Calu3 (cell line): Measurements from ENCODE around the gene SLC12A7. TPM values are rescaled to one million over a fixed set of nuclear protein-coding genes. Genes with fewer than 3 reads are reported as not detected.

ENCODE experiments used
- BruUV-seq: library from RNA; stranded (reverse); fragments of 400-500 nt; replicated peaks from 2 replicates; lab custom pipeline; 2021; lab: Mats Ljungman, UMichigan
- CTCF ChIA-PET: fragments of 300-600 bp; sonication (Branson Sonifier 250); formaldehyde crosslinking; loops from one replicate; lab custom pipeline; 2022; ENCODE audit warnings: antibody characterized with exemption; lab: Charles Lee
- DNase-seq: peaks from one replicate; pipeline ENCODE4 v3.0.0; 2022
- H3K27ac Mint-ChIP-seq: one replicate; pipeline ENCODE4 v1.8.0; 2022; ENCODE audit warnings: mixed read lengths; ENCODE audit not compliant: unreplicated experiment
- H3K27me3 Mint-ChIP-seq: one replicate; pipeline ENCODE4 v1.8.0; 2022; ENCODE audit warnings: mixed read lengths; ENCODE audit not compliant: unreplicated experiment
- H3K36me3 Mint-ChIP-seq: one replicate; pipeline ENCODE4 v1.8.0; 2022; ENCODE audit warnings: mild to moderate bottlenecking, moderate library complexity, mixed read lengths; ENCODE audit not compliant: insufficient read depth, unreplicated experiment
- H3K4me1 Mint-ChIP-seq: one replicate; pipeline ENCODE4 v1.8.0; 2022; ENCODE audit warnings: mild to moderate bottlenecking, low read depth, mixed read lengths; ENCODE audit not compliant: unreplicated experiment
- H3K4me3 Mint-ChIP-seq: one replicate; pipeline ENCODE4 v1.8.0; 2022; ENCODE audit warnings: mild to moderate bottlenecking, low read depth, moderate library complexity, mixed read lengths; ENCODE audit not compliant: unreplicated experiment
- H3K9me3 Mint-ChIP-seq: one replicate; pipeline ENCODE4 v1.8.0; 2022; ENCODE audit warnings: low read depth, mixed read lengths; ENCODE audit not compliant: unreplicated experiment
- CTCF ChIP-seq: fragments of 200-600 bp; IDR thresholded peaks from one replicate; pipeline ENCODE4 v1.8.0; 2022; ENCODE audit warnings: antibody characterized with exemption; ENCODE audit not compliant: unreplicated experiment
- intact Hi-C: fragments of 100-400 bp; cut with micrococcal nuclease; formaldehyde crosslinking; loops from one replicate; pipeline ENCODE4 v1.10.0; 2022; ENCODE audit not compliant: unreplicated experiment
- total RNA-seq: library from RNA; stranded (reverse); gene quantifications from 2 replicates; pipeline ENCODE4 v1.2.3, GENCODE V29; 2022

SLC12A7 gene
- total RNA-seq, 1 experiment from 2014 or later = 82.3 TPM

DNA sequence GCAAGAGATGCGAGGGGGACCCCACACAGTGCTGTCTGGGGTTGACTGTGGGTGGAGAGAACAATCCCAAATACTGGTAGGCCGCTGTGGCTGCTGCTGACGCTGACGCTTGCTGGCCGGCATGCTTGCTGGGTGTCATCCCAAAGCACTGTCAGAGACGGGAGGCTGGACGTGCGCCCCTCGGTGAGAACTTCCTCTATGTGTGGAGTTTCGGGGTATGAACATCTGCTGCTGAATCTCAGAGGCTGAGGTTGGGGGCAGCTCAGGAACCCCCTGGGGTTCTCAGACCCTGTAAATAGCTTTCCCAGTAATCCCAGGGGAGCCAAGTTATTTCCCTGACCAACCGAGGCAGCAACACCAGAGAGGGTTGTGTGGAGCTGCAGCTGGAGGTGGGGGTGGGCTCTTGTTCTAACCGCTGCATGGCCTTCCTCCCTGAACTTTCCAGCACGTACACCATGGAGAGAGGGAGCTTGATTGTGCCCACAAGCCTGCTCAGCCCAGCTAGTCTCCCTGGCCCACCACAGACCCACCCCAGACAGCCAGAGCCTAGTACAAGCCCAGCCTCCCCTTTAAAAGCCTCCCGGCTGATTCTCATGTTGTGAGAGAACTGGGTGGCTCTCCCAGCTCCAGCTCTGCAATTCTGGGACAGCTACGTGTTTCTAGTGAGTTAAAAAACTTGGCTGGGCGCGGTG, 21.8 kb upstream of the SLC12A7 start:
- Mint-ChIP-seq H3K4me3 (no peak overlapping the region), H3K36me3 (peaks cover 23% of the 10 kb centered on the region), H3K9me3 (no peaks in the 10 kb centered on the region), H3K4me1 (peaks cover 10% of the 10 kb centered on the region), H3K27ac (no peak overlapping the region), H3K27me3 (no peaks in the 10 kb centered on the region)
- CTCF ChIA-PET = interaction anchor here (0.9 kb wide), 1 partner anchor 41 kb away, joined by 3 read pairs; no protein-coding TSS in a partner anchor
- no peak for DNase-seq
- no peak for TF ChIP-seq CTCF
- no TSS peak for BruUV-seq
- intact Hi-C loops = no loop called here

- no TSS peak for BruUV-seq
- CTCF ChIA-PET = interaction anchor here (0.9 kb wide), 1 partner anchor 41 kb away, joined by 3 read pairs; no protein-coding TSS in a partner anchor
Observed at GRCh38 chr5:1133108-1133507, 21.2 kb upstream of the SLC12A7 start.

DNA sequence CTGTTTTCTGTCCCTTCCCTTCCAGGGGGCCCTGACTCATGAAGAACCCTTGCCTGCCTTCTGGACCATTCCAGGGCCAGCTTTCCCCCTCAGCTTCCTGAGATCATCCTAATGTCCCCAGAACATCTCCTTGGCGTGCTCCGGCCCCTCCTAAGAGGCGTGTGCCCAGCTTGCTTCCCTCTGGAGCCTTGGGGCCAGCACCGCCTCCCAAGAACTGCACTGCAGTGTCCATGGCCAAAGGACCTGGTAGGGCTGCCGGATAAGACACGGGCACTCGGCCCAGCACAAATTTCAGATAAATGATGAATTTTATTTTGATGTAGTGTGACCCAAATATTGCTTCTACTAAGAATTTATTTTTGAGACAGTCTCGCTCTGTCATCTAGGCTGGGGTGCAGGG, 20.7 kb upstream of the SLC12A7 start:
- no peak for DNase-seq
- CTCF ChIA-PET = no interaction called here
- H3K9me3 Mint-ChIP-seq = no peaks in the 10 kb centered on the region
- intact Hi-C loops = no loop called here
- H3K27ac Mint-ChIP-seq = no peak overlapping the region
- H3K4me1 Mint-ChIP-seq = peaks cover 18% of the 10 kb centered on the region
- BruUV-seq = no TSS peak
- H3K4me3 Mint-ChIP-seq = no peak overlapping the region
- peaks cover 29% of the 10 kb centered on the region for H3K36me3 Mint-ChIP-seq
- no peak for TF ChIP-seq CTCF
- H3K27me3 Mint-ChIP-seq = no peaks in the 10 kb centered on the region

More at GRCh38 chr5:1133108-1133507, 21.2 kb upstream of the SLC12A7 start:
- H3K4me3 Mint-ChIP-seq = no peak overlapping the region
- intact Hi-C loops = no loop called here
- TF ChIP-seq CTCF = no peak
- no peak for DNase-seq
- H3K9me3 Mint-ChIP-seq = no peaks in the 10 kb centered on the region
- H3K27ac Mint-ChIP-seq = no peak overlapping the region
- peaks cover 12% of the 10 kb centered on the region for H3K4me1 Mint-ChIP-seq
- H3K27me3 Mint-ChIP-seq = no peaks in the 10 kb centered on the region
- peaks cover 25% of the 10 kb centered on the region for H3K36me3 Mint-ChIP-seq

GRCh38 chr5:1131726-1132125, 19.9 kb upstream of the SLC12A7 start:
- Mint-ChIP-seq H3K4me1 (peaks cover 24% of the 10 kb centered on the region), H3K4me3 (no peak overlapping the region), H3K36me3 (peaks cover 29% of the 10 kb centered on the region), H3K27ac (no peak overlapping the region), H3K9me3 (no peaks in the 10 kb centered on the region), H3K27me3 (no peaks in the 10 kb centered on the region)
- no peak for DNase-seq
- no TSS peak for BruUV-seq
- intact Hi-C loops = no loop called here
- no peak for TF ChIP-seq CTCF
- CTCF ChIA-PET = no interaction called here
